GM12878 (cell line): Measurements from ENCODE around the gene PKD2. TPM values are rescaled to one million over a fixed set of nuclear protein-coding genes. Genes with fewer than 3 reads are reported as not detected.

Experiments
- ATAC-seq: fragments of 200-7000 bp; cut with Tn5 transposase; 3 replicates; pipeline ENCODE4 v1.9.1; 2020; ENCODE audit warnings: mild to moderate bottlenecking, moderate library complexity
- BruUV-seq: library from RNA; stranded (reverse); fragments of 400-500 nt; replicated peaks from 2 replicates; lab custom pipeline; 2021; lab: Mats Ljungman, UMichigan
- CTCF ChIA-PET: fragments of 300-600 bp; sonication (Branson Sonifier 250); formaldehyde crosslinking; extraction: SDS; loops from one replicate; lab custom pipeline; 2021; ENCODE audit warnings: inconsistent platforms; lab: Yijun Ruan, JAX
- POLR2A ChIA-PET: fragments of 350-600 bp; formaldehyde crosslinking; extraction: SDS; loops from one replicate; lab custom pipeline; 2021; ENCODE audit warnings: inconsistent platforms; lab: Charles Lee
- RAD21 ChIA-PET: fragments of 300-600 bp; sonication (Branson Sonifier 250); formaldehyde crosslinking; loops from one replicate; lab custom pipeline; 2023; ENCODE audit warnings: antibody characterized with exemption; ENCODE audit not compliant: unreplicated experiment; lab: Charles Lee
- SMC1A ChIA-PET: fragments of 300-600 bp; sonication (Branson Sonifier 250); formaldehyde crosslinking; loops from one replicate; lab custom pipeline; 2023; ENCODE audit not compliant: unreplicated experiment, uncharacterized antibody; lab: Charles Lee
- DNase-seq: peaks from one replicate; pipeline ENCODE4 v3.0.0-alpha.2; 2011; ENCODE audit warnings: low read depth, low spot score
- FAIRE-seq: peaks from 3 replicates; lab custom pipeline; 2011; peaks lifted over from hg19 to GRCh38; lab: Jason Lieb, UNC
- H2AFZ ChIP-seq: 2 replicates; pipeline ENCODE4 v1.6.0; 2011; ENCODE audit warnings: low read depth, low read length, control low read depth; ENCODE audit not compliant: control insufficient read depth
- H3K27ac ChIP-seq: 2 replicates; pipeline ENCODE4 v1.5.1; 2011; ENCODE audit warnings: control low read depth; ENCODE audit not compliant: control insufficient read depth, insufficient read depth
- H3K27me3 ChIP-seq, 2 experiments: replicated peaks in 1 of 2; 2 replicates each; pipeline versions ENCODE4 v1.6.0 to v1.6.1; 2011; ENCODE audit warnings: low read length in 1 of 2; ENCODE audit not compliant: control insufficient read depth in 2 of 2, insufficient read depth in 2 of 2
- H3K36me3 ChIP-seq, 2 experiments: 2 replicates each; pipeline ENCODE4 v1.5.1; 2011; ENCODE audit warnings: low read length in 1 of 2; ENCODE audit not compliant: control insufficient read depth in 2 of 2, insufficient read depth in 2 of 2
- H3K4me1 ChIP-seq: 2 replicates; pipeline ENCODE4 v1.6.1; 2011; ENCODE audit warnings: mild to moderate bottlenecking, low read length, moderate library complexity, mixed read lengths; ENCODE audit not compliant: control insufficient read depth, insufficient read depth
- H3K4me2 ChIP-seq: 2 replicates; pipeline ENCODE4 v1.6.0; 2011; ENCODE audit warnings: control low read depth; ENCODE audit not compliant: control insufficient read depth, insufficient read depth
- H3K4me3 ChIP-seq: fragments of 200-600 bp; sonication (generic); 2 replicates; pipeline ENCODE4 v1.5.1; 2016
- H3K79me2 ChIP-seq: 2 replicates; pipeline ENCODE4 v1.6.0; 2011; ENCODE audit warnings: low read length; ENCODE audit not compliant: control insufficient read depth, insufficient read depth
- H3K9ac ChIP-seq: 2 replicates; pipeline ENCODE4 v1.8.0; 2011; ENCODE audit warnings: low read length, control low read depth, mixed read lengths; ENCODE audit not compliant: control insufficient read depth, insufficient read depth
- H3K9me3 ChIP-seq: replicated peaks from 3 replicates; pipeline ENCODE4 v1.5.1; 2011; ENCODE audit warnings: mild to moderate bottlenecking, low read length; ENCODE audit not compliant: control insufficient read depth, insufficient read depth
- H4K20me1 ChIP-seq: 2 replicates; pipeline ENCODE4 v1.6.0; 2011; ENCODE audit not compliant: control insufficient read depth, insufficient read depth
- BCL11A ChIP-seq: IDR thresholded peaks from 2 replicates; pipeline ENCODE4 v1.6.1; 2011; ENCODE audit warnings: low read depth, low read length
- BCLAF1 ChIP-seq: fragments of 450-650 bp; IDR thresholded peaks from 2 replicates; pipeline ENCODE4 v1.6.1; 2017; ENCODE audit warnings: antibody characterized with exemption, mild to moderate bottlenecking, moderate library complexity
- BHLHE40 ChIP-seq, 2 experiments: fragments of 450-650 bp in 1 of 2; IDR thresholded peaks; 2 replicates each; pipeline ENCODE4 v1.6.1; 2011 to 2017; ENCODE audit warnings: low read depth in 2 of 2, borderline replicate concordance in 1 of 2, improper control_type of control experiment in 1 of 2, low read length in 1 of 2, mild to moderate bottlenecking in 1 of 2
- E2F4 ChIP-seq: IDR thresholded peaks from 2 replicates; pipeline ENCODE4 v1.6.1; 2012; ENCODE audit warnings: low read depth, low read length, improper control_type of control experiment
- WGBS: methylation state at CpG from one replicate; pipeline ENCODE4 v1.1.6; 2016; ENCODE audit warnings: low lambda C conversion rate; ENCODE audit not compliant: insufficient replicate concordance, insufficient coverage; ENCODE audit errors: missing lambda C conversion rate; 5-methylcytosine and 5-hydroxymethylcytosine counted together
- in situ Hi-C: fragments of 300-500 bp; cut with MboI; formaldehyde crosslinking; loops from 9 replicates; pipeline ENCODE4 v1.14.3; 2018; ENCODE audit warnings: mixed read lengths
- intact Hi-C: fragments of 100-400 bp; cut with micrococcal nuclease; formaldehyde crosslinking; loops from one replicate; pipeline ENCODE4 v1.14.2; 2022; ENCODE audit not compliant: unreplicated experiment
- polyA plus RNA-seq, 11 experiments: library from polyadenylated mRNA; depleted of rRNA in 4 of 11; unstranded in 6 of 11; stranded (reverse) in 5 of 11; fragments of >200 nt; fragmentation: Nextera tagmentation in 4 of 11; fragmentation: Illumina TruSeq in 1 of 11; extraction: Ambion mirVana in 4 of 11; extraction: Trizol in 1 of 11; gene quantifications; 1 replicate in 1 of 11; 2 replicates in 10 of 11; pipeline versions ENCODE4 v1.2.1 to v1.2.3, GENCODE V29; 2011 to 2016; ENCODE audit warnings: inconsistent platforms in 2 of 11, missing spikeins in 2 of 11, low read depth in 1 of 11
- total RNA-seq, 4 experiments: library from RNA; depleted of rRNA in 3 of 4; stranded (reverse); fragments of >200 nt in 3 of 4; fragmentation: Illumina TruSeq in 1 of 4; extraction: Trizol in 1 of 4; gene quantifications; 2 replicates each; pipeline versions ENCODE4 v1.2.1 to v1.2.3, GENCODE V29; 2013 to 2021

PKD2 gene
- total and polyA plus RNA-seq, 10 of the 15 experiments (the other 5 are each of a cell fraction or from before 2014, with no cell fraction given), result 2.0 to 13.8 (median 8.4) TPM

- Histone ChIP-seq H3K79me2 (no peaks in the 10 kb centered on the region), H3K27ac (no peak overlapping the region), H3K9ac (no peak overlapping the region), H3K36me3 (peaks cover 0 to 13% of the 10 kb centered on the region in 2 experiments; a peak in 1 of 4 replicates), H3K27me3 (no peaks in the 10 kb centered on the region), H3K4me3 (no peak overlapping the region), H4K20me1 (no peaks in the 10 kb centered on the region), H2AFZ (no peak overlapping the region), H3K9me3 (no peaks in the 10 kb centered on the region; the same call in 2 of the 3 replicates), H3K4me1 (no peaks in the 10 kb centered on the region), H3K4me2 (no peak overlapping the region)
- CTCF ChIA-PET, result no interaction called here
- no peak for DNase-seq
- intact Hi-C loops (no loop called here), in situ Hi-C loops (no loop called here)
- no peak for FAIRE-seq
- no TSS peak for BruUV-seq
- WGBS, result 98% methylated on average over 6 of the region's 6 CpGs
- POLR2A ChIA-PET, result no interaction called here
- TF ChIP-seq BCL11A (no peak), BCLAF1 (no peak), BHLHE40 (IDR thresholded peaks at IDR 0.05; ENCODE audit: borderline replicate concordance in 1 of 2, low read depth in 2 of 2, low read length in 1 of 2) (no peak), E2F4 (no peak)
- ATAC-seq, result no peak
- RAD21 ChIA-PET, result interaction anchor here (0.6 kb wide), 1 partner anchor 49 kb away, joined by 3 read pairs; no protein-coding TSS in a partner anchor
- SMC1A ChIA-PET, result interaction anchor here (1.4 kb wide), 1 partner anchor 143 kb away, joined by 3 read pairs; no protein-coding TSS in a partner anchor
These were observed 57.0 kb downstream of the PKD2 start for GRCh38 chr4:88064410-88064809.
